BE2C (cell line): Measurements from ENCODE around the gene SCLT1.

Experiments used
- DNase-seq: peaks from one replicate; pipeline ENCODE4 v3.0.0-alpha.2; 2020
- H3K27me3 ChIP-seq: fragments of 250-450 bp; sonication (Bioruptor Pico); 2 replicates; pipeline ENCODE4 v1.5.1; 2020; ENCODE audit warnings: mild to moderate bottlenecking
- H3K36me3 ChIP-seq: fragments of 250-450 bp; sonication (Bioruptor Pico); 2 replicates; pipeline ENCODE4 v1.5.1; 2020; ENCODE audit warnings: mild to moderate bottlenecking
- H3K4me1 ChIP-seq: fragments of 250-450 bp; sonication (Bioruptor Pico); 2 replicates; pipeline ENCODE4 v1.5.1; 2020
- H3K4me3 ChIP-seq: 2 replicates; pipeline ENCODE4 v1.5.1; 2011; ENCODE audit warnings: low read depth, low read length
- H3K9me3 ChIP-seq: fragments of 250-450 bp; sonication (Bioruptor Pico); 2 replicates; pipeline ENCODE4 v1.5.1; 2020
- CTCF ChIP-seq: IDR thresholded peaks from 2 replicates; pipeline ENCODE4 v1.5.1; 2012; ENCODE audit warnings: mild to moderate bottlenecking, low read depth, low read length

The SCLT1 gene

GRCh38 chr4:128858879-128859671 lies 234.3 kb downstream of the SCLT1 start:
- Histone ChIP-seq H3K9me3 (no peaks in the 10 kb centered on the region), H3K36me3 (peaks cover 89% of the 10 kb centered on the region), H3K4me3 (no peak overlapping the region), H3K4me1 (peaks cover 4% of the 10 kb centered on the region; the same call in 1 of the 2 replicates), H3K27me3 (no peaks in the 10 kb centered on the region)
- no peak for DNase-seq
- TF ChIP-seq CTCF, result no peak

- no peaks in the 10 kb centered on the region for H3K27me3 ChIP-seq
- no peak for TF ChIP-seq CTCF
- no peaks in the 10 kb centered on the region for H3K9me3 ChIP-seq
- H3K36me3 ChIP-seq, result peaks cover 91% of the 10 kb centered on the region
- H3K4me1 ChIP-seq, result no peaks in the 10 kb centered on the region
- DNase-seq, result no peak
- H3K4me3 ChIP-seq, result no peak overlapping the region
Observed at GRCh38 chr4:128856246-128856645, 237.1 kb downstream of the SCLT1 start.

- Histone ChIP-seq H3K36me3 (peaks cover 91% of the 10 kb centered on the region), H3K4me1 (no peaks in the 10 kb centered on the region), H3K27me3 (no peaks in the 10 kb centered on the region), H3K4me3 (no peak overlapping the region), H3K9me3 (no peaks in the 10 kb centered on the region)
- DNase-seq, result no peak
- TF ChIP-seq CTCF, result no peak
Observed at GRCh38 chr4:128855621-128856020, 237.7 kb downstream of the SCLT1 start.

- no peak for DNase-seq
- no peaks in the 10 kb centered on the region for H3K9me3 ChIP-seq
- no peak for TF ChIP-seq CTCF
- no peak overlapping the region for H3K4me3 ChIP-seq
- no peaks in the 10 kb centered on the region for H3K4me1 ChIP-seq
- no peaks in the 10 kb centered on the region for H3K27me3 ChIP-seq
- peaks cover 88% of the 10 kb centered on the region for H3K36me3 ChIP-seq
Observed at GRCh38 chr4:128854433-128854832, 238.9 kb downstream of the SCLT1 start.

GRCh38 chr4:128853741-128854140 lies 239.6 kb downstream of the SCLT1 start:
- TF ChIP-seq CTCF, result no peak
- Histone ChIP-seq H3K9me3 (no peaks in the 10 kb centered on the region), H3K4me1 (no peaks in the 10 kb centered on the region), H3K27me3 (no peaks in the 10 kb centered on the region), H3K4me3 (no peak overlapping the region), H3K36me3 (peaks cover 90% of the 10 kb centered on the region)
- no peak for DNase-seq

GRCh38 chr4:128850252-128850651 lies 243.1 kb downstream of the SCLT1 start:
- Histone ChIP-seq H3K4me3 (no peak overlapping the region), H3K4me1 (no peaks in the 10 kb centered on the region), H3K27me3 (no peaks in the 10 kb centered on the region), H3K36me3 (peaks cover 87% of the 10 kb centered on the region), H3K9me3 (no peaks in the 10 kb centered on the region)
- TF ChIP-seq CTCF, result no peak
- no peak for DNase-seq
